CD4-positive, alpha-beta T cell treated with Interleukin-4 for 1 hour (primary cell): ENCODE results near the gene ARMH3.
A peak's percentile ranks its signal among the peaks of the same experiment; 100 is the strongest.

Experiments used
- DNase-seq, 2 donors: peaks; one replicate each; pipeline ENCODE4 v3.0.0-alpha.2; 2020 to 2022

Gene ARMH3

GRCh38 chr10:101974091-101974971 lies 81.6 kb downstream of the ARMH3 start:
- DNase-seq = peak; percentile 9 to 29

GRCh38 chr10:101972761-101973160 lies 83.2 kb downstream of the ARMH3 start:
- DNase-seq = no peak

- DNase-seq = no peak
Observed at GRCh38 chr10:101969412-101969922, 86.5 kb downstream of the ARMH3 start.

DNA sequence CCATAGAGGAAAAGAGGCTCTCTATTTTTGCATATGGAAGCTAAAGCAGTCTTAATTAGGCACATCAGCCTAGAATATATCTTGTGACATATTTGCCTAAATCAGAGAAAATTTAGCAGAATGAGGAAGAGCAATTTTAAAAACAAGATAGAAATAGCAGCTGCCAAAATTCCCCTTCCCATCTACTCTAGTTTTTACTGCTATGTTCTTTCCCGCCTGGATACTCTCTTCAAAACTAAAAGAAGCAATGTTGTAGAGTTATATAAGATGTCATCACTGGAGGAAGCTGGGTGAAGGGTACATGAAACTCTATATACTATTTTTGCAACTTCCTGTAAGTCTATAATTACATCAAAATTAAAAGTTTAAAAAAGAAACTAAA lies 87.0 kb downstream of the ARMH3 start:
- no peak for DNase-seq

DNA sequence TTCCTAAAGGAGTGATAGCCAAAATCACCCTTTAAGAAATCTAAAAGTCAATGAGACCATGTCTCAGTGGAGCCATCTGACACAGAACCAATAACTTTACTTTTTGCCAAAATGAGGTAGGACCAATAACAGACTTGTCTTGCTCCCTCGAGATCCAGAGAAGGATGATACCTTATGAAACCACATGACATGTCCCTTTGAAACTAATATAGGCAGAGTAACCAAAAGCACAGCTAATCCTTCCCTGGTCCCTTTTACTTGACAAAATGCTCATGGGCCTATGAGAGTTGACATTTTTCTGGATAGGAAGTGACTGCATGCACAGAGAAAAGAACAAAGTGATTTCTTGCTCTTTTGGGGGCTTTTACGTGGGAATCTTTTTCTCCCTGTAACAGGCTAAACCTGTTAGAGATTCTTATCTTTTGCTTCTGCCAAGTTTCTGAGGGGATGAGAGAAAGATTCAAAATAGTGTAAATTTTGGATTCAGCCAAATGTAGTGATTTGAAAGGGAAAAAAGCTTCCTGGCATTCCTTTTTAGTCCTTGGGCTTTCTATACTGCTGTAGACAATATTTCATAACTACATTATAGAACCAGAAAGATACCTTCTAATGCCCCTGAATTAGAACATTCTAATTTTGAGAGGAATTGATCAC lies 87.6 kb downstream of the ARMH3 start:
- DNase-seq = no peak

GRCh38 chr10:101967713-101968112 lies 88.3 kb downstream of the ARMH3 start:
- DNase-seq = no peak

DNA sequence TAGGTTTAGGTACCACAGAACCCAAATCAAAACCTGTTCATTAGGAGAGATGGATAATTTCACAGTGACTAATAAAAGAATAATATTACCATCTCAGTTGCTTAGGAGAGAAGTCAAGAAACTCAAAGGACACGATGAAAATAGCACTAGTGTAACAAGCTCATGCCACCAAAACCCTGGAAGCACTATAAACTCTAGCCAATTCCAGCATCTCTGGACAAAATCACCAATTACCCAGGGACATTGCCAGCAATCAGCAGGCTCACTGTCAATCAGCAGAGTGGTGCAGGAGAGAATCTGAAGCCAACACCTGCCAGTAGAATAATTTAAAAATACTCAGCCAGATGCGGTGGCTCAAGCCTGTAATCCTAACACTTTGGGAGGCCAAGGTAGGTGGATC lies 88.9 kb downstream of the ARMH3 start:
- DNase-seq = no peak

DNA sequence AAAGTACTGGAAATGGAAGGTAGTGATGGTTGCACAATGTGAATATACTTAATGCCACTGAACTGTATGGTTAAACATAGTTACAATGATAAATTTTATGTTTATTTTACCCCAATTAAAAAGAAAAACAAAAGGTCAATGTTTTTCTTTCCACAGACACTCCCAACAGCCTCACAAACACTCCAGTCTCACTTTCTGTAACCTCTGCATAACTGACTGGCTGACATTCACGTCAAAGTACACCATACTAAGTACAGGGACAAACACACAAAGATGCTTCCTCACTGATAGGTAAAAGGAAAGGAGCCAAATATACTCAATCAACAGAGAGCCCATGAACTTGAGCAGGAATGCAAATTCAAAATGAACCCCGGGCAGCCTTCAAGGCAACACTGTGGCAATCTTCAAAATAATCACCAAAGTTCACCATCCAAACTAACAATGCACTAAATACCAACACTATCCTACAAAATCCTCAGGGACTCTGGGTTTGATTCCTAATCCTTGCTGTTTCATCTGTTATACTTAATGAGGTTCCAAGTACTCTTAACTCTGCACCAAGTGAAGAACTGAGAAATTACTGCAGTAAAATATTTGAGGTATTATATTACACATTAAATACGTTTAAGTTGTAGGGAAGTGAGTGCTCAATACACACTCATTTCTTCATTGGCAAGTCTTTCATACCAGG lies 90.8 kb downstream of the ARMH3 start:
- DNase-seq = no peak

GRCh38 chr10:101961591-101962498 lies 94.1 kb downstream of the ARMH3 start:
- DNase-seq = no peak

DNA sequence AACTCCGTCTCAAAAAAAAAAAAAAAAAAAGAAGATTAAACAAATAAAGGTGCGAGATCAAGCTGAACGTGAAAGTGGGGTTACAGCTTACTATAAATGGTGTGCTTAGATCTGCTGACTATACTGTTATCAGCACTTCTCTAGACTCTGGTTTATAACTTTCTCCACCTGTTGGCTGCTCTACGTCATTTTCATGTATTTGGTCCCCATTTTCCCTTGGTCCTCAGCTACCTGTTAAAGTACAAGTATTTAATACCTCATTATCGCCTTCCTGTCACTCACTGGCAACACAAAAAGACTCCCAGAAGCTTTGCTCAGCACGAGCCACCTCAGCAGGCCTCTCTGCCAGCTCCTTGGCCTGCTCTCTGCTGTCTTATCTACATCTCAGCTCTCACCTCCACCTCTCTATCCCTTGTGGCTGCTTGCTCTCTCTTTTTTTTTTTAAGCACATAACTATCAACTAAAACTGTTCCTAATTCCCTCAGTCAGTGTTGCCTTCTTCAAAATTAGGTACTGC lies 95.0 kb downstream of the ARMH3 start:
- no peak for DNase-seq

GRCh38 chr10:101959346-101959916 lies 96.5 kb downstream of the ARMH3 start:
- DNase-seq = no peak

GRCh38 chr10:101958691-101959090 lies 97.3 kb downstream of the ARMH3 start:
- DNase-seq = no peak

GRCh38 chr10:101956898-101957297 lies 99.1 kb downstream of the ARMH3 start:
- no peak for DNase-seq

DNA sequence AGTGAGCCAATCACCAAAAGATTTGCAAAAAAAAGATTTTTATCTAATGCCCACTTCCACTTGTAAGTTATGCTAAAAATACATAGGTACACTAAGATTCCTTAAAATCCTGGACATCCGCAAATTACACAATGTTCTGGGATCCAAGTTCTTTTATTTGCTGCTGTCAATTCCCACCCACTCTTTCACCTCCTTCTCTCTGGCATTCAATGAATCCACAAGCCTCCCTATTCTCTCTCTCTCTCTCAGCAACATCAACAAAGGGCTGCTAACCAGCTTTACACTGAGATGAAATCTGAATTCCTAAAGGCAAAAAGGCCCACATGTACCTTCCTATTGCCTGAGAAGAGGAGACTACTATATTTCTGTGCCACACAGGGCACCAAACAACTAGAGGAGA lies 99.9 kb downstream of the ARMH3 start:
- DNase-seq = no peak

GRCh38 chr10:101952191-101952590 lies 103.8 kb downstream of the ARMH3 start:
- no peak for DNase-seq

DNA sequence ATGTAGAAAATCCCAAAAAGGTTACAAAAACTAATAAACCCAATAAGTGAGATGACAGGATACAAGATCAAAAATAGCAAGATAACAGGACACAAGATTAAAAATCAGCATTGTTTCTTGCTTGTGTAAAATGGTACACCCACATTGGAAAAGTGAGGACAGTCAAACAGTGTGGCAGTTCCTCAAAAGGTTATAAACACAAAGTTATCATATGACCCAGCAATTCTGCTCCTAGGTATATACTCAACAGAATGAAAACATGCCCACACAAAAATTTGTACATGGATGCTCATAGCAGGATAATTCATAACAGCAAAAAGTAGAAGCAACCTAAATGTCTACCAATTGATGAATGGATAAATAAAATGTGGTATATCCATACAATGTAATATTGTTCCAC lies 105.8 kb downstream of the ARMH3 start:
- DNase-seq = no peak

DNA sequence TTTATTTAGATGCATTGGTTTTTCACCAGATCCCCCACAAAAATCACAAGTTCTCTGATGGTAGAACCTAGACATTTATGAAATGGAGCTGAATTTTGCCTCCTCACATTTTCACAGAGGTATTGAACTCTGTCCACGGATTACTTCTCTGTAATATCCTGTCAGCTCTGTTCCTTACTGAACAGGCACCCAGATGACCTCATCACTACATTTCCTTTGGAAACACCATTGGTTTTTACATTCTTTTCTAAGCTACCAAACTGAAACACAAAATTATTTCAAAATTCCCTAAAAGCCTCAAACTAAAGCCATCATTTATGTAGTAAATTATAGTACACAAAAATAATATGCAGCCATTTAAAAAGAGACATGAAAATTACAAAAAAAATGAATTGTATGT lies 114.1 kb downstream of the ARMH3 start:
- DNase-seq = no peak

GRCh38 chr10:101940916-101941315 lies 115.1 kb downstream of the ARMH3 start:
- no peak for DNase-seq

- no peak for DNase-seq
Observed at GRCh38 chr10:101939729-101940128, 116.2 kb downstream of the ARMH3 start.

DNA sequence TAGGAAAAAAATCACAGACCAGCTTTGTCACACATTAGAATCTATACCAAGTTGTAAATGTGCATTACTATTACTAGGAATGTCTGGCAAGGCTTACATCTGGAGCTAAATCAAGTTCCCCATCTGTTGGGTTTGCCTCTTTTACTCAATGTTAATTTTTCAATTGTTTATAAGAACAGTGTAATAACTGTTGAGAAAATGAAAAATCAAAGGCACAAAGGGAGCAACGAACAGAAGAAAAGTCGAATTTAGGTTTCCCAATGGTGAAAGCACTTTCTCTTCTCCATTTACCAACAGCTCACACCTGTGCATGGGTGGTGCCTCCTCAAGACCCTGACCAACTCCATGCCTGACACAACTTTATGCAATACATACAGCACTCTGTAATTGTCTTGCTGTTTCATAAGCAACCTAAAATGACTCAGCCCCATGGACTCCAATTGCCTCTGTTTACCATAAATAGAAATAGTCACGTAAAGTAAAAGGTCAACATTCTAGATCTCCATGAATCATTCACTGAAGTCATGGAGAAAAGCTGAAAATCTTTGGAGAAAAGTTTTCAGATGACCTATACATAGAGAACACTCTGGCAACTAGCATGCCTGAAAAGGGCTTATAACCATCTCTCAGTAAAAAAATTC lies 116.8 kb downstream of the ARMH3 start:
- no peak for DNase-seq

DNA sequence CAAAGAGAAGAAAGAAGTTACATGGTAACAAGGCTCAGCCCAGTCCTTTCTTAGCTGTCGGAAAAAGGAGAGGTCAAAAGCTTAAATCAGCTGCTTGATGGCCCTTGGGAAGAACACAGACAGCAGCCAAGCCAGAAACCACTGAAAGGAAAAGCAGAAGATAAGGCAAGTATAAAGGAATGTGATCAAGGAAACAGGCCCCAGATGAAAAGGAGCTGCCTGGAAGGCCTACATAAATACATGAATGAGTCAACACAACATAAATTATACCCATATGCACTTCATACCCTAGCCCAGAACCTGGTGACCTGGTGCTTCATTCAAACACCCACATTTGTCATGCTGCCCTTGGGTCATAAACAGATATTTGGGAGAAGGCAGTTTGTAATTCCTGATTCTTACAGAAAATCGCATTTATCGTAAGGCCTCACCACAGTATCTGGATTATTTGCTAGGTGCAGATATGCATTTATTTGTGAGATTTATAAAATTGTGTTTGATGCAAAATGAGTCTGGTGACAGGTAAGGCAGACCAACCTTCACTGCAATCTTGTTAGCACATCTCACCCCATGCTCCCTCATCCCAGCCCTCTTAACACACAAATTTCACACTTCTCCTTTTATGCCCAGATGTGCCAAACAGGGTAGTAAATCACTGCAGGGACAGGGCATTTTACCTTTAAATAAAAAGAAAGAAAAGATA lies 117.5 kb downstream of the ARMH3 start:
- no peak for DNase-seq
